ACC112 (cell line): Measurements from ENCODE around the gene CFAP54.
A peak's percentile ranks its signal among the peaks of the same experiment; 100 is the strongest.

Experiments
- H2AFZ ChIP-seq: fragments of 200-600 bp; sonication (generic); one replicate; pipeline ENCODE4 v1.6.0; 2017; ENCODE audit warnings: antibody characterized with exemption, low read length; ENCODE audit not compliant: unreplicated experiment
- H3K27ac ChIP-seq: fragments of 200-600 bp; sonication (generic); 2 replicates; pipeline ENCODE4 v1.5.1; 2014; ENCODE audit warnings: low read depth, mild to moderate bottlenecking, antibody characterized with exemption, low read length, moderate library complexity
- H3K27me3 ChIP-seq: fragments of 200-600 bp; sonication (generic); 2 replicates; pipeline ENCODE4 v1.6.1; 2014; ENCODE audit warnings: mild to moderate bottlenecking, antibody characterized with exemption, low read length, moderate library complexity, mixed read lengths; ENCODE audit not compliant: insufficient read depth
- H3K36me3 ChIP-seq: fragments of 200-600 bp; sonication (generic); 2 replicates; pipeline ENCODE4 v1.6.1; 2016; ENCODE audit warnings: mild to moderate bottlenecking, antibody characterized with exemption, low read length, moderate library complexity, mixed read lengths; ENCODE audit not compliant: insufficient read depth
- H3K4me1 ChIP-seq: fragments of 200-600 bp; sonication (generic); one replicate; pipeline ENCODE4 v1.6.1; 2016; ENCODE audit warnings: low read length, mixed read lengths; ENCODE audit not compliant: insufficient read depth, unreplicated experiment, control insufficient read depth
- H3K4me3 ChIP-seq: fragments of 200-600 bp; sonication (generic); 2 replicates; pipeline ENCODE4 v1.5.1; 2014; ENCODE audit warnings: mild to moderate bottlenecking, low read depth, low read length
- H3K79me2 ChIP-seq: fragments of 200-600 bp; sonication (generic); one replicate; pipeline ENCODE4 v1.6.0; 2016; ENCODE audit warnings: low read length; ENCODE audit not compliant: control insufficient read depth, unreplicated experiment, insufficient read depth

CFAP54 gene

GRCh38 chr12:96907671-96908422 lies 418.5 kb downstream of the CFAP54 start:
- peak overlapping the region; percentile 100 for H3K4me3 ChIP-seq
- H3K79me2 ChIP-seq: peaks cover 42% of the 10 kb centered on the region
- peaks cover 21% of the 10 kb centered on the region for H3K4me1 ChIP-seq
- H2AFZ ChIP-seq: peak overlapping the region; percentile 100
- no peaks in the 10 kb centered on the region for H3K36me3 ChIP-seq
- peak overlapping the region; percentile 76; the same call in 1 of the 2 replicates for H3K27ac ChIP-seq
- H3K27me3 ChIP-seq: no peaks in the 10 kb centered on the region

GRCh38 chr12:96908423-96908675 lies 419.0 kb downstream of the CFAP54 start:
- peak overlapping the region; percentile 100 for H2AFZ ChIP-seq
- H3K27ac ChIP-seq: no peak overlapping the region
- no peaks in the 10 kb centered on the region for H3K27me3 ChIP-seq
- H3K4me1 ChIP-seq: peaks cover 21% of the 10 kb centered on the region
- peaks cover 45% of the 10 kb centered on the region for H3K79me2 ChIP-seq
- peak overlapping the region; percentile 100 for H3K4me3 ChIP-seq
- H3K36me3 ChIP-seq: no peaks in the 10 kb centered on the region

GRCh38 chr12:96912261-96912660 lies 422.9 kb downstream of the CFAP54 start:
- no peaks in the 10 kb centered on the region for H3K27me3 ChIP-seq
- no peak overlapping the region for H2AFZ ChIP-seq
- H3K36me3 ChIP-seq: no peaks in the 10 kb centered on the region; the same call in 1 of the 2 replicates
- H3K27ac ChIP-seq: no peak overlapping the region
- peaks cover 21% of the 10 kb centered on the region for H3K4me1 ChIP-seq
- peaks cover 58% of the 10 kb centered on the region for H3K79me2 ChIP-seq
- H3K4me3 ChIP-seq: no peak overlapping the region

DNA sequence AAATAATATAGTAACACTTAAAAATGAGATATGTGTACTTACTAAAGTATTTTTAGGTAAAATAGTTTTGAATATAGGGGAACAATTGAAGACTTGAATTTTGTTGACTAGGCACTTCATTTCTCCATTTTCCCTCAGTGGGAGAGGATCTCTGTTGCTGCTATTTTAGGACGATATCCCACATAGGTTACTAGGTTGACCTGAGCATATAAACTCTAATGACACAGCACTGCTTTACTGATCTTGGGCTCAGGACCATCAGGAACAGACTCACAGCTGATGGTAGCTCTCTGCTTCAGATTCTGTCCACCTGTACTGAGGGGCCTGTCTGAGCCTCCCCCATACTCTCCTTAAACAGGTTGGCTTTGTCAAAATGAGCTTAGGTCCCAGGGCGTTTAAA lies 423.6 kb downstream of the CFAP54 start:
- peaks cover 20% of the 10 kb centered on the region for H3K4me1 ChIP-seq
- H3K27me3 ChIP-seq: no peaks in the 10 kb centered on the region
- H3K79me2 ChIP-seq: peaks cover 51% of the 10 kb centered on the region
- no peak overlapping the region for H3K4me3 ChIP-seq
- H3K36me3 ChIP-seq: no peaks in the 10 kb centered on the region; the same call in 1 of the 2 replicates
- no peak overlapping the region for H3K27ac ChIP-seq
- H2AFZ ChIP-seq: no peak overlapping the region

DNA sequence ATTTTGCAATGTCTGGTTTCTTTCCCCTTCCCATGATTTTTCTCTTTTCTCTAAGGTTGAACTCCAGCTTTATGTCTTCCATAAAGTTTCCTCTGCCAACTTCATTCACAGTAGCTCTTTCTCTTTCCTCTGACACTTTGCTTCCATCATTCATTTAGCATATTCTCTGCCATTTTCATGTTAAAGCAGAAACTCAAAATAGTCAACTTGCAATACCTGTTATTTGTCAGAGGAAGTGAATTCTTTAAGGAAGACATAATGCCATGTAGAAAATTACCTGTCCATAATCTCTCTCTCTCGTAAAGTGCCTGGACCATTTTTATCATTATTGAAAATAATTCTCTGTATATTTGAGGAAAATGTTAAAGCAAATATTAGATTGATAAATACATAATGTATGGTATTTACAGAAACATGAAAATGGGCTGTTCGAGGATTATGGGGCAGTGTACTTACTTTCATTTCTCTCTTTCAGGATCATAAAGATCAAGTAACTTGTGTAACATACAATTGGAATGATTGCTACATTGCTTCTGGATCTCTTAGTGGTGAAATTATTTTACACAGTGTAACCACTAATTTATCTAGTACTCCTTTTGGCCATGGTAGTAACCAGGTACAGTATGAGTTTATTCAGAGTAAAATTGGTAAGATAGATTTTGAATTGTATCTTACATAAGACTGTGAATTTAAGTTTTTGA lies 430.3 kb downstream of the CFAP54 start:
- H3K36me3 ChIP-seq: peaks cover 34% of the 10 kb centered on the region
- H3K79me2 ChIP-seq: peaks cover 14% of the 10 kb centered on the region

More for the DNA sequence above, 430.3 kb downstream of the CFAP54 start:
- Histone ChIP-seq H3K27me3 (no peaks in the 10 kb centered on the region), H2AFZ (no peak overlapping the region), H3K4me3 (no peak overlapping the region), H3K27ac (no peak overlapping the region), H3K4me1 (no peaks in the 10 kb centered on the region)
